ENCODE results near the gene SMIM41.
A peak's percentile ranks its signal among the peaks of the same experiment; 100 is the strongest.

SMIM41 gene

DNA sequence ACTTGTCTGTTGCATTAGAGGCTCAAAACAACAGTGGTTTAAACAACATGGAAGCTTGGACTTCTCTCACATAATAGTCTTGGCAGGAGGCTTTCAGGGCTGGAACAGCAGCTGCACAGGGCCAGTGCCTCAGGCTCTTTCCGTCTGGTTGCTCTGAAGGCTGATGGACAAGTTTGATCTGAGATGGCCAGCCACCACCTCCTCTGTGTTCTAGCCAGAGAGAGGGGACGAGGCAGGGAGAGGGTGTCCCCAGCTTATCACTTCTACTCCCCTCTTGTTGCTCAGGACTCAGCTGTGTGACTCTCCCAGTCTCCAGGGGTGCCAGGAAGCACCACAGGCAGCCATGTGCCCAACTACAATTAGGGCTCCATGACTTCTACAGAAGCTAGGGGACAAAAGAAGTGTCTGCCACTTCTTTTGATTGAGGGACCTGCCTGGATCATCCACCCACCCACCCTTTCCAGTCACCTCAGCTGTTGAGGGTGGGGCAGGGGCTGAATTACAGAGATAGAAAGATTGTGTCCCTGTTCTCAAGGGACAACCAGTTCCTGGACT, 46.6 kb downstream of the SMIM41 start:
- DNase-seq: no peak

DNA sequence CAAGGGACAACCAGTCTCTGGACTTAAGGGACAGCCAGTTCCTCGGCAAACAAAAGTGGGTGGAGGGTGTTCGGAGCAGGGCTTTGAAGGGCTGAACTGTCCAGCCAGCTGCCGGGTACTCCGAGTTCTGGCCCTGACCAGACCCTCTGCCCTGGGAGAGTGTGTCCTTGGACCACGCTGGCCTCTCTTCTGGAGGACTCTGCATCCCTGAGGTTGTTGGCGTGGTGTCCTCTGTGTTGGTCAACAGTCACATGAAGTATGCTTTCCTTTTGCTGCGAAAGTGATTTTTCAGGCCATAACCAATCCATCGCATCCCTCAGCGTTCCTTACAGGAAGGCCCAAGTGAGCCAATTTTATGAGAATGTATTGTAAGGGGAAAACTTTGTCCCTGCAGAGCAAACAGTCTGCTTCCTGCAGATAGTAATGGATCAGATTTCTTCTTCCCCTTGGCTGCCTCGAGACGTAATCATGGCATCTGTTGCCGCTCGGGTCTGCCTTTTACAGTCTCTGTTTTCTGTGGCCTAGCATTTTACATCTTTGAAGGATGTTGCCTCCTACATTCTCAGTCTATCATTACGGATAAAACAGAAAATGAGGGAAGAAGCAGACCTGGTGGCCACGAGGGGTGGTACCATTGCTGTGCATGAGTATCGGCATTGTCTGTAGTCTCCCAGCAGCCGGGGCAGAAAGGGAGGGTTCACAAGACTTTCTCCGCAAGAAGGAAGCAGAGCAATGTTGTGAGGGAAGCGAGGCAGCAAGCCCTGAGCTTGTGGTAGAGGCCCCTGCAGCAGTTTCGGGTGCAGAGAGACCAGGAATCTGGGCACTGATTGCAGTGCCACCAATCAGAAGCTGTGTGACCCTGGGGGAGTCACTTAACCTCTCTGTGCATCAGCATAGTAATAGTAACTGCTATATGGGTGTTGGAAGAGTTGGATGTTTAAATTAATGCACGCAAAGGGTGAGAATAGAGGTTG, 47.4 kb downstream of the SMIM41 start:
- no peak for DNase-seq

- no peak for DNase-seq
These were observed 48.4 kb downstream of the SMIM41 start for GRCh38 chr12:52127683-52128450.

DNA sequence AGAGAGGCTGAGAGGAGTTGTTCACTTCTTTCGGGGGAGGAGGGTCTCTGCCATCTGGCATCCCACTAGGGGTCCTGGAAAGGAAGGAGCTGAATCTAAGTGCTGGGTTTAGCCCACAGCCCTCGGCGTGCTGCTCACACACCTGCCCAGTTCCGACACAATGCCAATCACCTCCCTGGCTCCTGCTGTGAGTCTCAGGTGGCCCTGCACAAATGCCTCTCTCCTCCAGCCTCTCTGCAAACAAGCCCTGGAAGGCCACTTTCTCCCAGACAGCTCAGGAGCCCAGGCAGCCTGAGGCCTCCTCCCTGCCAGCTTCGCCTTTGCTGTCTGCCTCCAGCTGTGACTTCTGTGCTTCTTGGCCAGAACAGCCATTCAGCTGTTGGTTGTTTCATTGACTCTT, 51.2 kb downstream of the SMIM41 start:
- no peak for DNase-seq

DNA sequence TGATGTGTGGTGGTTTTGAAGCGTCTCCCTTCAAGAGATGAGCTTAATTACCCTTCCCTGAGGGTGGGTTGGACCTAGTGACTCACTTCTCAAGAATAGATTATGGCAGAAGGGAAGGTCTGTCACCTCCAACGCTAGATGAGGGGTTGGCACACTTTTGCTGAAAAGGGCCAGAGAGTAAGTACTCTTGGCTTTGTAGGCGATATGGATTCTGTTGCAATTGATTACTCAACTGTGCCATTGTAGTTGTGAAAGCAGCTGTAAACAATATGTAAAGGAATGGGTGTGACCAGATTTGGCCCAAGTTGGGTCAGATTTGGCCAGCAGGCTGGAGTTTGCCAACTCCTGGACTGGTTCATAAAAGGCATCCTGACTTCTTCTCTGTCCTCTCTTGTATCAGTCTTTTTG, 53.3 kb downstream of the SMIM41 start:
- no peak for DNase-seq

- DNase-seq: no peak
These were observed 58.2 kb downstream of the SMIM41 start for GRCh38 chr12:52137746-52138145.

- no peak for DNase-seq
These were observed 59.6 kb downstream of the SMIM41 start for GRCh38 chr12:52139147-52139546.

DNA sequence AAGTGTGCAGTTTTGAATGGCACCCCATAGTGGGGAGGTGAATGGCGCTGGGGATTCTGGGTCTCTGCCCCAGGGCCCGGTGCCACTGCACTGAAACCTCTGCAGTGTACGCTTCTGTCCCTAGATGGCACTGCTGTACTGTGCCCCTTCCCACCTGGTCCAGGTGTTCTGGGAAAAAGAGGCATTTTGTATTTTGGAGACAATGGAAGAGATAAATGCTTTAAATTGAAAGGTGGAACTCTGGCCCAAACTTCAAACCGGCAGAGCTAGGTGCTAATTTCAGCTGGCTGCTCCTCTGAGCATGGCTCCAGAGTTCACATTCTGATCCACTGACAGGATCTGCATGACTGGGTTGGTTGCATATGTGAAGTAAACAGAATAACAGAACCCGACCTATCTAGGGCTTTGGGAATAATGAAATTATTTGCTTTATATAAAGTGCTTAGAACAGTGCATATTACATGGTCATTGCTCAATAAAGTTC, 60.1 kb downstream of the SMIM41 start:
- peak; percentile 42 for DNase-seq

- DNase-seq: no peak
These were observed 61.8 kb downstream of the SMIM41 start for GRCh38 chr12:52141306-52141705.

DNA sequence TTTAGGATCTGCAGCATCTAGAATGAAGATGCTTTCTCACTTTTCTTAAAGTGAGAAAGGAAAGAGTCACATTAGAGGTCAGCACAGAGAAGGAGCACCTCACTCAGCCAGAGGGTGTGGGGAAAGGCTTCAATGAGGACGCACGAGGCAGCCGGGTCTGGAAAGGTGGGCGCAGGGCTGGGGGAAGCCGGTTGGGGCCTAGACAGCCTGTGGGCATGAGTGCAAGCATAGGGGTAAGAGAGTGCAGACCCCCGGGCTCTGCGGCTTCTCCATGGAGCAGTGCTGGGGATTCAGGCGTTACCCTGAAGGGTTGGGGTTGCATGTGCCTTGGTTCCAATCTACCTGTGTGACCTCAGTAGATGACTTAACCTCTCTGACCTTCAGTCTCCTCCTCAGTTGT, 62.4 kb downstream of the SMIM41 start:
- DNase-seq: no peak

- no peak for DNase-seq
These were observed 62.9 kb downstream of the SMIM41 start for GRCh38 chr12:52142431-52142830.

- no peak for DNase-seq
These were observed 65.2 kb downstream of the SMIM41 start for GRCh38 chr12:52144512-52145227.

GRCh38 chr12:52145228-52146088, 66.0 kb downstream of the SMIM41 start:
- no peak for DNase-seq

DNA sequence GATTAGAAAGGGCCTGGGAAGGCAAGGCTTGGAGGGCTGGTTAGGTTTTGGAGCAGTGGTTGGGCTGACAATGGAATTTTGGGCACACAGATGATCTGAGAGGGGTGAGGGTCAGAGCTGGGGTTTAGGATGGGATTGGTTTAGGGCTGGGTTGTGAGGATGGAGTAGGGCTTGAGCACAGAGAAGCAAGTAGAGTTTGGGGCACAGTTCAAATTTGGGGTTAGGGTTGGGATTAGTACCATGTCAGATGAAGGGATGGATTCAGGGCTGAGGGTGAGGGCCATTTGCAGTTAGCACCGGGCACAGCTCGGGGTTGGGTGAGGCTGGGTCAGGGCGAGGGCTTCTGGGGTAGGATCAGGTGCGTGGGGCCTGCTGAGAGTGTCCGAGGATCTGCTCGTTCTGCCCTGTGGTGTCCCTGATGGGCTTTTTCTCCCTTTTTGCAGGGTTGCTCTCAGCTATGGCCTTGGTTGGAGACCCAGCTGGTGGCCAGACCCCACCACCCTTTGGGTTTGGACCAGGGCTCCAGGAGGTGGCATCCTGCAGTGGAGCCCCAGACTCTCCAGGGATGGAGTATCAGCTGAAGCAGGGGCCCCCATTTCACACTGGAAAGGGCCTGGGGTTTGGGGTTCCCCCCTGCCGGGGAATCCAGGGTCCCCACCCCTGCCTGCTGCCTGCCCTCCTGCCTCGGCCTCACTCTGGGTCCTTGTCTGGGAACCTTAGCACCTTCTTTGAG, 66.8 kb downstream of the SMIM41 start:
- no peak for DNase-seq

- no peak for DNase-seq
These were observed 67.4 kb downstream of the SMIM41 start for GRCh38 chr12:52146822-52147366.

DNA sequence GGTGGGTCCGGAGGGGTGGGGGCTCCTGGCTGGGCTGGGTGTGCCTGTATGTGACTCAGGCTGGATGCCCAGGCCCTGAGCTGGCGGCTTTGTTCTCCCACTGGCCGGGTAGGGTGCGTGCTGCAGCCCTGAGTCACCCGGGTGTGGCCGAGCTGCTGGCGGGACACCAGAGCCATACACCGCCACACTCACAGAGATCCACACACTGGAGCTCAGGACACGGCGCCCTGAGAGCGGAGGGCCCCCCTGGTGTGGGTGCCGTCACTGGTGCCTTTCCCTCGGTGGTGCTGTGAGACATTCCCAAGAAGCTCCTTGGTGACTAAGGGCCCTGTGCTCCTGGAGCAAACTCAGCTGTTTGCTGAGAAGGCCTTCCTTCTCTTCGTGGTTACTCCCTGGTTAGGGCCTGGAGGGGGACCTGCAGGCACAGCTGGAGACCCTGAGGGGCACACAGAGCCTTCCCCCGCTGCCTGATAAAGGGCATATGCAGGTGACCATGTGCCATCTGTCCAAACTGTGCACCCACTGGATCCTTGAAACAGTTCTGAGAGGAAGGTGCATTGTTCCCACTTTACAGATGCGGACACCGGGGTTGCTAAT, 68.0 kb downstream of the SMIM41 start:
- no peak for DNase-seq

DNA sequence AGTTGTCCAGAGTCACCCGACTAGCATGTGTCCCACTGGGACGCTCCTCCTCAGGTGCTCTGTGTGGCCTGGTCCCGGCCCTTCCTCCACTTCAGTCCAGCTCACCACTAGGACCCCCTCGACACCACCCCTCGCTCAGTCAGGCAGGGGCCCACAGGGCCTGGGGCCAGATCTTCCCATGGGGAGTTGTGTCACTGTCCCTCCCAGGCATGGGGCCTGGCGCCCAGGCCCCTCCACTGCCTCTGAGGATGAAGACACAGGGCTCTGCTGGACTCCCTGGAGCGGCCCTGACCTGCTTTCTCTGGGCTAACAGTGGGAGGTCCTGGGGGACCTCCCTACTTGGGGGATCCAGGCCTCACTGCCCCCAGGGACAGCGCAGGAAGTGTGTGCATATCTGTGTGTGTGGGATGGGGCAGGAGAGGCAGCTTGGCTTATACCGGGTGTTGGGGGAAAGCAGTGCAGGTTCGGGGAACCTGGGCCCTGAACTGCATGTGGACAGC, 68.5 kb downstream of the SMIM41 start:
- no peak for DNase-seq

GRCh38 chr12:52148464-52149181, 69.1 kb downstream of the SMIM41 start:
- no peak for DNase-seq

DNA sequence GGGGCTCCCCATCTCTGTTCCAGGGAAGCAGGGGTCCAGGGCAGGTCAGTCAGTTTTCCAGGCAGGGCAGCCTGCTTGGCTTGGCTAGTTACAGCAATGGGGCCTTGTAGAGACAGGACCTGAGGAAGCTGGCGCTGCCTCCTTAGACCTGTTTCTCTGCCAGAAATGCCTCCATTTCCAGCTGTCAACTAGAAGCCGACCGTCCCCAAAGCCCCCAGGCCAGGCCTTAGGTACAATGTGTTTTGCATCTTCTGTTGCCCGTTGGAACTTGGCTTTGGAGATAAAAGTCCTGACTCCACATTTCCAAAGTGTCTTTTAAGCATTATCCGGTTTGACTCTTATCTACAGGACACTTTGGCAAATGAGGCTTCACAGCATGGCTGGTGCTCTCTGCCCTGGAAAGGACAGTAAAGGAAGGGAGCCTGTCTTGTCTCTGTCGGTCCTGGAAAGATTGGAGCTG, 69.7 kb downstream of the SMIM41 start:
- DNase-seq: no peak

Measured in CD4-positive, alpha-beta T cell treated with Interleukin-12 subunit alpha and Interleukin-12 subunit beta, for 1 hour (primary cell).